Mononuclear cell (primary cell): ENCODE data around the gene ATRNL1. TPM values are rescaled to one million over a fixed set of nuclear protein-coding genes. Genes with fewer than 3 reads are reported as not detected.
"Not testable (repeated sequence)": the region's sequence is repeated elsewhere in the genome, so short reads cannot be mapped to it uniquely, and the experiment has no call there.

ENCODE experiments used
- H3K27me3 ChIP-seq: 2 replicates; pipeline ENCODE4 v1.6.0; 2011; ENCODE audit warnings: low read length, control low read depth; ENCODE audit not compliant: insufficient read depth
- H3K4me1 ChIP-seq: 2 replicates; pipeline ENCODE4 v1.5.1; 2011; ENCODE audit warnings: mild to moderate bottlenecking, low read length, control low read depth; ENCODE audit not compliant: insufficient read depth
- H3K4me3 ChIP-seq: 2 replicates; pipeline ENCODE4 v1.5.1; 2011; ENCODE audit warnings: mild to moderate bottlenecking, low read length, moderate library complexity
- H3K9me3 ChIP-seq: 2 replicates; pipeline ENCODE4 v1.5.1; 2011; ENCODE audit warnings: low read depth, mild to moderate bottlenecking, control low read depth, low read length
- total RNA-seq: library from RNA; depleted of rRNA; stranded (reverse); fragments of >200 nt; gene quantifications from one replicate; pipeline ENCODE4 v1.2.3, GENCODE V29; 2012

Gene ATRNL1
- total RNA-seq, 1 donor: 0.21 TPM

DNA sequence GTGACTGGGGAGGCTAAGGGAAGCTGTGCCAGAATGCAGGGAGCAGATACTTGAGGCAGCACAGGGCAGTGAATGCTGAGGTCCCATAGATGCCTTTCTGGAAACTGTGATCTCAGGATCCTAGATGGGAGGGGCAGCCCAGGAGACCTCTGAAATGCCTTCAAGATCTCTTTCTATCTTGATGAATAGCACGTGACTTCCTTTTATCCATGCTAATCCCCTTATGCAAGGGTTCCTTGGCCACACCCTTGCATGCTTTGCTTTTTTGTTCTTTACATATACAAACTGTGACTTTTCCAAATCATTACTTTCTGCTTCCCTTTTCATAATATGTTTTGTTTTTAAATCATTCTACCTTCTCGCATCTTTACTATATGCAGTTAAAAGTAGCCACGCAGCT, 14.7 kb downstream of the ATRNL1 start:
- Histone ChIP-seq H3K4me1 (no peaks in the 10 kb centered on the region), H3K27me3 (no peaks in the 10 kb centered on the region), H3K9me3 (no peaks in the 10 kb centered on the region), H3K4me3 (no peak overlapping the region)

DNA sequence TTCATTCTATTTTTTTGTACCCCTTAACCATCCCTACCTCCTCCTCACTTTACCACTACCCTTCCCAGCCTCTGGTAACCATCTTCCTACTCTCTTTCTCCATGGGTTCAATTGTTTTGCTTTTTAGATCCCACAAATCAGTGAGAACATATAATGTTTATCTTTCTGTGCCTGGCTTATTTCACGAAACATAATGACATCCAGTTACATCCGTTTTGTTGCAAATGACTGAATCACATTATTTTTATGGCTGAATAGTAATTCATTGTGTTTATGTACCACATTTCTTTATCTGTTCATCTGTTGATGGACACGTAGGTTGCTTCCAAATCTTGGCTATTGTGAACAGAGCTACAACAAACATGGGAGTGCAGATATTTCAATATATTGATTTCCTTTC, 24.1 kb downstream of the ATRNL1 start:
- Histone ChIP-seq H3K9me3 (no peaks in the 10 kb centered on the region), H3K27me3 (peaks cover 3% of the 10 kb centered on the region), H3K4me3 (no peak overlapping the region), H3K4me1 (no peaks in the 10 kb centered on the region)

DNA sequence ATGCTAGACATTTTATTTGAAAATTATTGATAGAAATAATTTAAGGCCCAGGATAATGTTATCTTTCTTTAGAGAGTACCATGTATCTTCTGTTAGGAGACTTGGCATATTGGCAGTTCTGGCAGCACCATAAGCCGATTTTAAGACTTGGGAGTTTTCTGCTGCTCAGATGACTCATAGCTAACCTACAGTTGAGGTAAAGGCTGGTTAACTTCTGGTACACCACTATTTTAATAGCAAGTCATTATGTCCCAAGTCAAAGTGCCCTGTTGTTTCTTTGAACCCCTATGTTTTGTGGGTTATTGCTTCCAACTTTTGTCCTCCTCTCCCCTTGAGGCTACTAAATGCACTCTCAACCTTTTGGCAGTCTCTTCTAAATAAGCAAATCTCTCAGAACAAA, 25.2 kb downstream of the ATRNL1 start:
- Histone ChIP-seq H3K4me1 (no peaks in the 10 kb centered on the region), H3K9me3 (no peaks in the 10 kb centered on the region), H3K27me3 (peaks cover 3% of the 10 kb centered on the region), H3K4me3 (no peak overlapping the region)

DNA sequence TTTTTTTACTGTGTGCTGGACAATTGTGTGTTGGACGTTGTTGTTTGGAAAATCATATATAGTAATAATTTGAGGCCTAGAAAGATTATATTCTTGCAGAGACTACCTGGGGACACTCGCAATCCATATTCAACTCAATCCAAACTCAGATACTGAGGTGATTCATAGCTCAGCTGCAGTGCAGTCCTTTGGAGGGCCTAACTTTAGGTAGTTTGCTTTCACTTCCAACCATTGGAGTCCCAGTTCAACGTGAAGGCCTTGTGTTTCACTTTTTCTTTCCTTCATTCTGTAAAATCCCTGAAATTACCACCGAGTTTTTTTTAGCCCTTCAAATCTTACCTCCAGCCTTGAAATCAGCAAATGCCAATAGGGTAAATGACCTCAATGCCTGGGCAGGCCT, 32.3 kb downstream of the ATRNL1 start:
- Histone ChIP-seq H3K4me1 (no peaks in the 10 kb centered on the region), H3K9me3 (no peaks in the 10 kb centered on the region), H3K27me3 (no peaks in the 10 kb centered on the region), H3K4me3 (no peak overlapping the region)

DNA sequence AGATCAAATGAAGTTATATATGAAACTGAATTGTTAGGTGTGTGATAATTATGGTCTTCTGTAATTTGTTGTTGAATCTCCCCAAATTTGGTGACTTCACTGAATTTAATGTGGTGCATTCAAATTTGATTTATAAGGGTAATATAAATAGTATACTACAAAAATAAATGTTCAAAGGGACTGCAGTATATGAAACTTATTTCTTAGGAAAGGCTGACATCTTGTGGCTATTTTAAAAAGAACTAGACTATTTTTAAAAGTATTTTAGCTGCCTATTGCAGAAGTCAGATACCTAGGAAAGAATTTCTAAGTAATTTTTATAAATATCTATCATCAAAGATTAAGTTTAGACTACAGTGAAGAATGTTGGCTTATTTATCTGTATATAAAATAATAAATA, 36.6 kb downstream of the ATRNL1 start:
- no peaks in the 10 kb centered on the region for H3K4me1 ChIP-seq
- H3K4me3 ChIP-seq: no peak overlapping the region
- no peaks in the 10 kb centered on the region for H3K9me3 ChIP-seq
- H3K27me3 ChIP-seq: no peaks in the 10 kb centered on the region

DNA sequence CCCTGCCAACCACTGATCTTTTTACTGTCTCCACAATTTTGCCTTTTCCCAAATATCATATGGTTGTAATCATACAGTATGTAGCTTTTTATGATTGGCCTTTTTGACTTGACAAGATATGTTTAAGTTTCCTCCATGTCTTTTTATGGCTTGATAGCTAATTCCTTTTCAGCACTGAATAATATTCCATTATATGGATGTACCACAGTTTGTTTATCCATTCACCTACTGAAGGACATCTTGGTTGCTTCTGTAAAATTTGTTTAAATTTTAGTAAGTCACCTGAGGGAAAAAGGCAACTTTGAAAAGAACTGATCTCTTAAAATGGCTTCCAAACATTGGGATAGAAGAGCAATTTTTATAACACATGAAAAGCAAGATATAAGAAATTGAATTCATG, 43.5 kb downstream of the ATRNL1 start:
- Histone ChIP-seq H3K9me3 (no peaks in the 10 kb centered on the region), H3K4me1 (no peaks in the 10 kb centered on the region), H3K4me3 (no peak overlapping the region), H3K27me3 (no peaks in the 10 kb centered on the region)

DNA sequence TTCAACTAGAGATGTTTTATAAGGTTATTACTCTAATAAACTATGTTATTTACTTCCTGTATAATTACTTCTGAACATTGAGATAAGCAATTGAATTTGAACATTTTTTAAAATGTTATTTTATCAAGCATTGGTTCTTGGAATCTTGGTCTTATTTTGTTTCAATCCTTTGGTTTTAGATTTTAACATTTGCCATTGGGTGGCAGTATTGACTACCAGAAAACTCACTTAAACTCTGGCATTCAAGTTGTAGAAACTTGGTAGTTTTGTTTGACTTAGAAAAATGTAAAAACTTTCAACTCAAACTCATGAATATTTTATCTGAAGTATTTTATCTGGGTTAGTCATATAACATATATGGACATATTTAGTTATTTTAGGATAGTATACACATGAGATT, 48.1 kb downstream of the ATRNL1 start:
- Histone ChIP-seq H3K4me3 (no peak overlapping the region), H3K9me3 (no peaks in the 10 kb centered on the region), H3K4me1 (no peaks in the 10 kb centered on the region), H3K27me3 (no peaks in the 10 kb centered on the region)

DNA sequence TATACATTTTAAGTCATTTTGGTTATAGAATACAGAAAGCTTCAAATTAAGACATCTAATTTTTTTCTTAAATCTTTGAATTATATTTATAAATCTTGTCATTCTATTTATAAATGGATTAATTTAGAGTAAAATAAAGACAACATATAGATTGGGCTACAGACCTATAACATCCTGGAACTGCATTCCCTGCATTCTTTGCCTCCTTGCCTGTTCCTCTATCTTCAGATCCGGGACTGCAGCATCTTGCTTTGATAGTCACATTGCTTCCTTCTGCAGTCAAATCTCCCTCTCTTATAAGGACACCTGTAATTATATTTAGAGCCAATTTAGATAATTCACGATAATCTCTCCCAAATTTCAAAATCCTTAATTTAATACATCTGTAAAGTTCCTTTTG, 64.2 kb downstream of the ATRNL1 start:
- no peaks in the 10 kb centered on the region for H3K4me1 ChIP-seq

DNA sequence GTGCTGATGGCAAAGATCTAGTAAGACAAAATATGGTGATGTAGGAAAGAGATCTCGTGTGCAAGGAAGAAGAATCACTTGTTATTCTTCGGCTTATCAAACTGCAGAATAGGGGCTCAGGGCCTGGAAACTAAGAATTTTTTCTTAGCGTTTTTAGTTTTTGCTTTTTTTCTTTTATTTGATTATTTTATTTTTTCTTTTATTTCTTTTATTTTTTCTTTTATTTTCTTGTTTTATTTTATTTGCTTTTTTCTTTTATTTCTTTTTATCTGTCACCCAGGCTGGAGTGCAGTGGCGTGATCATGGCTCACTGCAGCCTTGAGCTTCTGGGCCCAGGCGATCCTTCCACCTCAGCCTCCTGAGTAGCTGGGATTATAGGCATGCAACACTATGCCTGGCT, 70.0 kb downstream of the ATRNL1 start:
- Histone ChIP-seq H3K4me3 (no peak overlapping the region), H3K9me3 (no peaks in the 10 kb centered on the region), H3K27me3 (peaks cover 2% of the 10 kb centered on the region), H3K4me1 (no peaks in the 10 kb centered on the region)

More for the DNA sequence above, 64.2 kb downstream of the ATRNL1 start:
- Histone ChIP-seq H3K9me3 (no peaks in the 10 kb centered on the region), H3K4me3 (no peak overlapping the region), H3K27me3 (peaks cover 7% of the 10 kb centered on the region)

DNA sequence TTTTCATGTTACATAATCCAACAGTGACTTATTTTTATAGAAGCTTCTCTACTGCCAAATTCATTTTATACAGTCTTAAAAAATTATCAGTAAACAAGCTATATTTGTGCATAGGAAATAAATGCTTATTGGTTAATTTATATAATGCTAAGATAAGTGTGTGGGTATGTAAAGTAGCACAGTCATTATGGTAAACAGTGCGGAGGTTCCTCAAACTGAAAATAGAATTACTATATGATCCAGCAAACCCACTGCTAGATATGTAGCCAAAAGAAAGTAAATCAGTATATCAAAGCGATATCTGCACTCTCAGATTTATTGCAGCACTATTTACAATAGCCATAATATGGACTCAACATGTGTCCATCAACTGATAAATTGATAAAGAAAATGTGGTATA, 71.1 kb downstream of the ATRNL1 start:
- Histone ChIP-seq H3K27me3 (no peaks in the 10 kb centered on the region), H3K4me3 (no peak overlapping the region), H3K4me1 (no peaks in the 10 kb centered on the region), H3K9me3 (no peaks in the 10 kb centered on the region)

DNA sequence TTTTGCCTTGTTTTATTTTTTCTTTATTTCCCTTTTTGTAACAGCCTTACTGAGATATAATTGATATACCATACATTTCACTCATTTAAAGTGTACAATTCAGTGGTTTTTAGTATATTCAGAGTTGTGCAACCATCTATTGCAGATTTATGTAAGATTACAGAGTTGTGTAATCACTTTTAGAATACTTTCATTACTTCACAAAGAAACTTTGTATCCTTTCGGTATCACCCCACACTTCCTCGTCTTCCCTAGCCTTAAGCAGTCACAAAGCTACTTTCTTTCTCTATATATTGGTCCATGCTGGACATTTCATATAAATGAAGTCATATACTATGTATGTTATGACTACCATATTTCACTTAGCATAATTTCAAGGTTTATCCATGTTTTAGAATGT, 74.6 kb downstream of the ATRNL1 start:
- H3K4me3 ChIP-seq: no peak overlapping the region
- H3K27me3 ChIP-seq: no peaks in the 10 kb centered on the region
- no peaks in the 10 kb centered on the region for H3K4me1 ChIP-seq
- no peaks in the 10 kb centered on the region for H3K9me3 ChIP-seq

DNA sequence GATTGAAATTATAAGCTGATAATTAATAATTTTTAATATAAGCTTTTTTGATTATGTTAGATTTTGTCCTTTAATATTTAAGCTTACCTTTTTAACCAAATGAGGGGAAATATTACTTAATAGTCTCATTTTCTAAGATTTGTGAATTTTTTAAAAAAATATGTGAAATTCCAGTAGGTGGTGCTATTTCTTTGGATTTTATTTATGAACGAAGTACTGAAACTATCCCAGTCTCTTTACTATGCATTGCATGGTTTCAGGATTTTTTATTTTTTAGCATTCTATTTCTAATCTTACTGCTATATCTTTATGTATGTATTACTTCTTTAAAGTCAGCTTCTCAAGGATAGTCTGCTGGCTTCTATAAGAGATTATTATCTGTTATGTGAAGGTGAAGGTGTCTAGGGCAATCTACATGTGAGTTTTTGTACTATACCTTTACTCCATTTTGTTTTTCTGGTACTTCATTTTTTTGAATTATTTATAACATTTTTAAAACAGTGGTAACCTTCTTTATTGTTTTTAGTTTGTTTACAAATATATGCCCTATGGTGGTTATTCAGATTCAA, 78.3 kb downstream of the ATRNL1 start:
- H3K4me1 ChIP-seq: no peaks in the 10 kb centered on the region
- no peak overlapping the region for H3K4me3 ChIP-seq
- no peaks in the 10 kb centered on the region for H3K27me3 ChIP-seq

DNA sequence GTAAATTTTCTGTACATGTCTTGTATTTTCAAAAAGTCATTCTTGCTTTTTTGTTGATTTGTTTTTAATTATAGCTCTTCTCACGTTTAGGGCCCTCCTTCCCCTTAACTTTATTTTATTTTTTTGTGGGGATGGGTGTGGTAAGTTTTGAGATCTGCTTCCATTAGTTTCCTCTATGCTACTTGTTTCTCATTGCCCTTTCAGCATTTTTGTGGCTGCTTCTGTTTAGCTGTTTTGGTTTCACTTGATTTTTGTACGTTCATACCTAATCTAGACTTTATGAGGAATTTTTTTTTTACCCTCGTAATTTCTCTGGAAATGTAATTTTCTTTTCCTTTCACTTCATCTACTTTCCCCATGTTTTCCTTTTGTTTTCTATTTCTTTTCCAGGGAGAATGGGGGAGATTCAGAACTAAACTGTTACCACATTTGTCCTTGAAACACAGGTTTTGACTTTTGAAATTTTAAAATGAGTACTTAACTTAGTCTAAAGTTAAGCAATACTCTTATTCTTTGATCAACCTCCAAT, 80.8 kb downstream of the ATRNL1 start:
- H3K9me3 ChIP-seq: no peaks in the 10 kb centered on the region
- H3K27me3 ChIP-seq: no peaks in the 10 kb centered on the region
- H3K4me1 ChIP-seq: no peaks in the 10 kb centered on the region
- H3K4me3 ChIP-seq: no peak overlapping the region

More for the DNA sequence above, 78.3 kb downstream of the ATRNL1 start:
- H3K9me3 ChIP-seq: no peaks in the 10 kb centered on the region

DNA sequence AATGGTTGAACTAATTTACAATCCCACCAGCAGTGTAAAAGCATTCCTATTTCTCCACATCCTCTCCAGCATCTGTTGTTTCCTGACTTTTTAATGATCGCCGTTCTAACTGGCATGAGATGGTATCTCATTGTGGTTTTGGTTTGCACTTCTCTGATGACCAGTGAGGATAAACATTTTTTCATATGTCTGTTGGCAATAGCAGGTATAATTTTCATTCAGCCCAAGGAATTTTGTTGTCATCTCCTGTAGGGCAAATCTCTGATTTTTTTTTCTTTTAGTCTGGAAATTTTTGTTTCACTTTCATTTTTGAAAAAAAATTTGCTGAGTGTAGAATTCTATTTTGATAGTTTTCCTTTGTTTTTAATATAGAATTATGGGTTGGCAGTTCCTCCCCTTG, 114.1 kb downstream of the ATRNL1 start:
- not testable (repeated sequence) for H3K4me1 ChIP-seq, H3K9me3 ChIP-seq, H3K4me3 ChIP-seq, H3K27me3 ChIP-seq

DNA sequence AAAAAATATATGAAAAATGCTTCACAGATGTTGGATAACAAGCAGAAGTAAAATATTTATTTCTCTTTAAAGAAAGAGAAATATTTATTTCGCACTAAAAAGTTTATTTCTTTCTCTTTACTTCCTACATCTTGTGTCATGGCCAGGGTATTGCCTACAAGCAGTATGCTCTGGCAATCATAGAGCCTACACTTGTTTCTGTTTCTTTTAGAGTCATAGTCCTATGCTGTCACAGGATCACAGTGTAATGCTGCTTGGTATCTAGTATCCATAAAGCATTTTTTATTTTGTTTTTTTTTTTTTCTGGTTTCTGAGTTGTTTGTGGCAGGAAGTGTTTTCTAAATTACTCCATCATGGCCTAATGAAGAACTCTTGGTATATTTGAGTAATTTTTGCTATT, 116.0 kb downstream of the ATRNL1 start:
- Histone ChIP-seq H3K4me3 (no peak overlapping the region), H3K27me3 (no peaks in the 10 kb centered on the region), H3K9me3 (peaks cover 7% of the 10 kb centered on the region), H3K4me1 (no peaks in the 10 kb centered on the region)

DNA sequence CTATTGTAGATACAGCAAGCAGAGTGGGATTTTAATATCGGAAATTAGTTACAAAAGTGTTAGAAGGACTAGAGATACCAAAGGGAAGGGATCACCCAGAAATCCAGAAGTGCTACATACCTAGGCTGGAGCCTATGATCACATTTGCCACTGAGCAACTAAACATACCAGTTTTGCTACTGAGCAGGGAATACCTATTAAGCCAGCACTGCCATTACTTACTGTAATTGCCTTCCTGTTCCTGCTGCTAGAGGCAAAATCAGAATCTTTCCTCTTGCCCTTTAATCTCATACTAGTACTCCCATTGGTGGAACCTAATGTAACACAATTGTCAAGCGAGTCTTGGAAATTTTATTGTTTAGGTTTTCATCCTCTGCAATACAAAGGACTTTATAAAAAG, 121.7 kb downstream of the ATRNL1 start:
- Histone ChIP-seq H3K27me3 (no peaks in the 10 kb centered on the region), H3K4me1 (no peaks in the 10 kb centered on the region), H3K9me3 (no peaks in the 10 kb centered on the region), H3K4me3 (no peak overlapping the region)
